ENCODE measurements around the gene MUC6.

Gene MUC6

GRCh38 chr11:1054143-1055108, 17.9 kb upstream of the MUC6 start:
- H3K4me1 ChIP-seq (ENCODE audit: control insufficient read depth in 1 of 2, insufficient read depth in 1 of 2, low read depth in 1 of 2, low read length in 1 of 2): peaks cover 4 to 16% of the 10 kb centered on the region in 2 experiments
- peaks cover 3% of the 10 kb centered on the region for H3K27me3 ChIP-seq
- no peak overlapping the region for H3K27ac ChIP-seq
- TF ChIP-seq CTCF (IDR thresholded peaks at IDR 0.05): no peak
- H3K36me3 ChIP-seq: no peaks in the 10 kb centered on the region
- no peaks in the 10 kb centered on the region for H3K9me3 ChIP-seq
- no peak overlapping the region for H3K4me3 ChIP-seq (ENCODE audit: low read depth in 1 of 2, low read length in 1 of 2)

GRCh38 chr11:1053121-1053901, 16.8 kb upstream of the MUC6 start:
- TF ChIP-seq CTCF (IDR thresholded peaks at IDR 0.05): no peak
- Histone ChIP-seq H3K36me3 (no peaks in the 10 kb centered on the region), H3K27me3 (no peaks in the 10 kb centered on the region), H3K4me3 (ENCODE audit: low read depth in 1 of 2, low read length in 1 of 2) (no peak overlapping the region), H3K27ac (no peak overlapping the region), H3K4me1 (ENCODE audit: control insufficient read depth in 1 of 2, insufficient read depth in 1 of 2, low read depth in 1 of 2, low read length in 1 of 2) (peaks cover 15 to 27% of the 10 kb centered on the region in 2 experiments), H3K9me3 (no peaks in the 10 kb centered on the region)

GRCh38 chr11:1052133-1053011, 15.9 kb upstream of the MUC6 start:
- H3K27ac ChIP-seq: no peak overlapping the region
- no peak overlapping the region for H3K4me3 ChIP-seq (ENCODE audit: low read depth in 1 of 2, low read length in 1 of 2)
- H3K4me1 ChIP-seq (ENCODE audit: control insufficient read depth in 1 of 2, insufficient read depth in 1 of 2, low read depth in 1 of 2, low read length in 1 of 2): peaks cover 23 to 35% of the 10 kb centered on the region in 2 experiments
- no peaks in the 10 kb centered on the region for H3K27me3 ChIP-seq
- H3K36me3 ChIP-seq: no peaks in the 10 kb centered on the region
- TF ChIP-seq CTCF (IDR thresholded peaks at IDR 0.05): no peak
- no peaks in the 10 kb centered on the region for H3K9me3 ChIP-seq

GRCh38 chr11:1051356-1052132, 15.0 kb upstream of the MUC6 start:
- H3K9me3 ChIP-seq: no peaks in the 10 kb centered on the region
- no peak for TF ChIP-seq CTCF (IDR thresholded peaks at IDR 0.05)
- H3K4me3 ChIP-seq (ENCODE audit: low read depth in 1 of 2, low read length in 1 of 2): no peak overlapping the region
- H3K27ac ChIP-seq: no peak overlapping the region
- no peaks in the 10 kb centered on the region for H3K27me3 ChIP-seq
- H3K36me3 ChIP-seq: no peaks in the 10 kb centered on the region
- peaks cover 24 to 36% of the 10 kb centered on the region in 2 experiments for H3K4me1 ChIP-seq (ENCODE audit: control insufficient read depth in 1 of 2, insufficient read depth in 1 of 2, low read depth in 1 of 2, low read length in 1 of 2)
